Peyer's patch (tissue), 4 donors: Measurements from ENCODE around the gene RFNG.

Experiments used
- POLR2A ChIP-seq, 2 donors: fragments of 450-650 bp; IDR thresholded peaks; one replicate each; pipeline ENCODE4 v1.5.1; 2017; ENCODE audit warnings: antibody characterized with exemption in 2 of 2, mild to moderate bottlenecking in 2 of 2, moderate library complexity in 2 of 2
- TF ChIP-seq, protein P1 (sequence below), 6 experiments: fragments of 450-650 bp in 4 of 6; fragments of 200-600 bp in 2 of 6; sonication (generic) in 1 of 6; IDR thresholded peaks; one replicate each; pipeline ENCODE4 v1.5.1; 2017 to 2019; ENCODE audit warnings: antibody characterized with exemption in 6 of 6, mild to moderate bottlenecking in 3 of 6, moderate library complexity in 1 of 6

DNA sequence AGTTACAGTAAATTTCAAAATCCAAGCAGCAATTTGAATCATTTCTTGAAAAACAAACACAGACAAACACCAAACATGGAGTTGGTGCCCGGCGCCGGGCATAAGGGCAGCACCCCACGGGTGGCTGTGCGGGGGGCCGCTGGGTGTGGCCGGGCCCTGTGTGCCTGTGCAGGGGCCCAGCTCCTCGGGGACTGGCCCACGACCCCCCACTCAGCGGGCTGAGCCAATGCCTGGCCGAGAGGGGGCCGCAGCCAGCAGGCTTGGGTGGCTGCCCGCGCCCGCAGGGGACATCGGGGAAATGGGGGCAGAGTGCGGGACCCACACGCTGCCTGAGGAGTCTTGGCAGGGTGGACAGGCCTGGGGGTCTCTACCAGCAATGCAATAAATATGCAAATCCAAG lies 26.8 kb upstream of the RFNG start:
- TF ChIP-seq, protein P1, sequence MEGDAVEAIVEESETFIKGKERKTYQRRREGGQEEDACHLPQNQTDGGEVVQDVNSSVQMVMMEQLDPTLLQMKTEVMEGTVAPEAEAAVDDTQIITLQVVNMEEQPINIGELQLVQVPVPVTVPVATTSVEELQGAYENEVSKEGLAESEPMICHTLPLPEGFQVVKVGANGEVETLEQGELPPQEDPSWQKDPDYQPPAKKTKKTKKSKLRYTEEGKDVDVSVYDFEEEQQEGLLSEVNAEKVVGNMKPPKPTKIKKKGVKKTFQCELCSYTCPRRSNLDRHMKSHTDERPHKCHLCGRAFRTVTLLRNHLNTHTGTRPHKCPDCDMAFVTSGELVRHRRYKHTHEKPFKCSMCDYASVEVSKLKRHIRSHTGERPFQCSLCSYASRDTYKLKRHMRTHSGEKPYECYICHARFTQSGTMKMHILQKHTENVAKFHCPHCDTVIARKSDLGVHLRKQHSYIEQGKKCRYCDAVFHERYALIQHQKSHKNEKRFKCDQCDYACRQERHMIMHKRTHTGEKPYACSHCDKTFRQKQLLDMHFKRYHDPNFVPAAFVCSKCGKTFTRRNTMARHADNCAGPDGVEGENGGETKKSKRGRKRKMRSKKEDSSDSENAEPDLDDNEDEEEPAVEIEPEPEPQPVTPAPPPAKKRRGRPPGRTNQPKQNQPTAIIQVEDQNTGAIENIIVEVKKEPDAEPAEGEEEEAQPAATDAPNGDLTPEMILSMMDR (IDR thresholded peaks at IDR 0.05), result no peak
- TF ChIP-seq POLR2A (IDR thresholded peaks at IDR 0.05), result no peak
